ENCODE data around the gene STPG1. TPM values are rescaled to one million over a fixed set of nuclear protein-coding genes. Genes with fewer than 3 reads are reported as not detected.

Gene STPG1
- total and polyA plus RNA-seq, 2 donors (not counting 3 experiments of a cell fraction or from before 2014, with no cell fraction given) = 6.3 to 10.2 TPM

GRCh38 chr1:24319962-24320361 lies 93.6 kb downstream of the STPG1 start:
- H3K27ac ChIP-seq (ENCODE audit: insufficient read depth, low read depth, low read length) = no peak overlapping the region
- CTCF ChIA-PET = interaction anchor here (0.8 to 3.0 kb wide), 3 partner anchors 18 to 121 kb away, joined by 4 to 13 read pairs (median 4); no protein-coding TSS in a partner anchor
- intact Hi-C loops (cut with micrococcal nuclease) (no loop called here), dilution Hi-C loops (cut with MboI; ENCODE audit: extremely low pct_ligation_motif_present, low sequenced_read_pairs) (no loop called here)
- no peaks in the 10 kb centered on the region for H3K79me2 ChIP-seq (ENCODE audit: control insufficient read depth, insufficient read depth, low read length)
- H3K4me2 ChIP-seq (ENCODE audit: insufficient read depth, low read length) = no peak overlapping the region
- H4K20me1 ChIP-seq (replicated peaks; ENCODE audit: control insufficient read depth, extremely low read depth, insufficient read depth, low read length) = no peaks in the 10 kb centered on the region
- TF ChIP-seq CTCF (IDR thresholded peaks at IDR 0.05; ENCODE audit: extremely low read depth in 1 of 2, insufficient read depth in 1 of 2, low read depth in 1 of 2, low read length in 2 of 2) (no peak), POLR2AphosphoS5 (IDR thresholded peaks at IDR 0.05; ENCODE audit: insufficient read depth, low read depth, low read length) (no peak), JUN (IDR thresholded peaks at IDR 0.05; ENCODE audit: borderline replicate concordance, insufficient read depth, insufficient read length, low read depth) (no peak), POLR2A (IDR thresholded peaks at IDR 0.05; ENCODE audit: low read depth, low read length) (no peak), GATA2 (IDR thresholded peaks at IDR 0.05; ENCODE audit: insufficient read depth, insufficient read length, low read depth, low read length) (no peak), MYC (IDR thresholded peaks at IDR 0.05; ENCODE audit: low read depth, low read length) (no peak), EZH2 (IDR thresholded peaks at IDR 0.05; ENCODE audit: borderline replicate concordance, low read depth, low read length, severe bottlenecking) (no peak), FOS (IDR thresholded peaks at IDR 0.05; ENCODE audit: borderline replicate concordance, insufficient read depth, low read length) (no peak)
- TF ChIP-seq, protein P1, sequence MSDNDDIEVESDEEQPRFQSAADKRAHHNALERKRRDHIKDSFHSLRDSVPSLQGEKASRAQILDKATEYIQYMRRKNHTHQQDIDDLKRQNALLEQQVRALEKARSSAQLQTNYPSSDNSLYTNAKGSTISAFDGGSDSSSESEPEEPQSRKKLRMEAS (IDR thresholded peaks at IDR 0.05; ENCODE audit: insufficient read depth, insufficient read length) = no peak
- no peak overlapping the region for H3K9ac ChIP-seq (replicated peaks; ENCODE audit: extremely low read depth, insufficient read depth, low read length)
- BruUV-seq (replicated peaks) = no TSS peak
- POLR2A ChIA-PET = no interaction called here
- H3K4me3 ChIP-seq (replicated peaks in 1 of 3; ENCODE audit: insufficient read depth in 1 of 3, low read depth in 1 of 3, low read length in 3 of 3) = no peak overlapping the region
- no peak for DNase-seq (ENCODE audit: low read depth, low spot score)
- H3K27me3 ChIP-seq (ENCODE audit: control insufficient read depth in 2 of 2, insufficient read depth in 2 of 2, low read length in 2 of 2) = peaks cover 62 to 81% of the 10 kb centered on the region in 2 experiments
- no peak overlapping the region for H2AFZ ChIP-seq (ENCODE audit: low read depth, low read length)
- no peak for FAIRE-seq
- H3K36me3 ChIP-seq (ENCODE audit: control insufficient read depth in 2 of 2, extremely low read depth in 1 of 2, insufficient read depth in 2 of 2, low read length in 2 of 2) = no peaks in the 10 kb centered on the region
- H3K9me3 ChIP-seq (replicated peaks; ENCODE audit: control insufficient read depth, insufficient read depth, low read length) = no peaks in the 10 kb centered on the region
- peaks cover 5% of the 10 kb centered on the region for H3K4me1 ChIP-seq (ENCODE audit: control insufficient read depth, extremely low read depth, insufficient read depth, low read length)
- H3K9me1 ChIP-seq (replicated peaks; ENCODE audit: control insufficient read depth, extremely low read depth, insufficient read depth, low read length) = no peaks in the 10 kb centered on the region

Data from endothelial cell of umbilical vein (primary cell).